ENCODE measurements around the gene HOXD4.

- no peak for TF ChIP-seq POLR2A (IDR thresholded peaks at IDR 0.05)
- TF ChIP-seq, protein P1, sequence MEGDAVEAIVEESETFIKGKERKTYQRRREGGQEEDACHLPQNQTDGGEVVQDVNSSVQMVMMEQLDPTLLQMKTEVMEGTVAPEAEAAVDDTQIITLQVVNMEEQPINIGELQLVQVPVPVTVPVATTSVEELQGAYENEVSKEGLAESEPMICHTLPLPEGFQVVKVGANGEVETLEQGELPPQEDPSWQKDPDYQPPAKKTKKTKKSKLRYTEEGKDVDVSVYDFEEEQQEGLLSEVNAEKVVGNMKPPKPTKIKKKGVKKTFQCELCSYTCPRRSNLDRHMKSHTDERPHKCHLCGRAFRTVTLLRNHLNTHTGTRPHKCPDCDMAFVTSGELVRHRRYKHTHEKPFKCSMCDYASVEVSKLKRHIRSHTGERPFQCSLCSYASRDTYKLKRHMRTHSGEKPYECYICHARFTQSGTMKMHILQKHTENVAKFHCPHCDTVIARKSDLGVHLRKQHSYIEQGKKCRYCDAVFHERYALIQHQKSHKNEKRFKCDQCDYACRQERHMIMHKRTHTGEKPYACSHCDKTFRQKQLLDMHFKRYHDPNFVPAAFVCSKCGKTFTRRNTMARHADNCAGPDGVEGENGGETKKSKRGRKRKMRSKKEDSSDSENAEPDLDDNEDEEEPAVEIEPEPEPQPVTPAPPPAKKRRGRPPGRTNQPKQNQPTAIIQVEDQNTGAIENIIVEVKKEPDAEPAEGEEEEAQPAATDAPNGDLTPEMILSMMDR (IDR thresholded peaks at IDR 0.05) = no peak
Measured at GRCh38 chr2:176130957-176131847, 20.1 kb upstream of the HOXD4 start.
